Mesenchymal stem cell (in vitro differentiated cells and primary cell): ENCODE results near the gene C9orf40.

ENCODE experiments used
- DNase-seq: peaks from one replicate; pipeline ENCODE4 v3.0.0-alpha.2; 2013
- H2AFZ ChIP-seq: one replicate; pipeline ENCODE4 v1.6.1; 2013; ENCODE audit warnings: low read depth, mild to moderate bottlenecking, control low read depth, inconsistent platforms, low read length, moderate library complexity
- H2AK5ac ChIP-seq: 2 replicates; pipeline ENCODE4 v1.6.1; 2013; ENCODE audit warnings: low read length, moderate library complexity, mild to moderate bottlenecking, inconsistent platforms; ENCODE audit not compliant: severe bottlenecking
- H2BK120ac ChIP-seq: one replicate; pipeline ENCODE4 v1.6.1; 2013; ENCODE audit warnings: low read depth, mild to moderate bottlenecking, inconsistent platforms, low read length, moderate library complexity
- H2BK12ac ChIP-seq, 2 experiments: one replicate each; pipeline ENCODE4 v1.6.1; 2013; ENCODE audit warnings: inconsistent platforms in 2 of 2, low read length in 2 of 2, mild to moderate bottlenecking in 2 of 2, moderate library complexity in 2 of 2, control low read depth in 1 of 2
- H2BK15ac ChIP-seq: one replicate; pipeline ENCODE4 v1.6.1; 2013; ENCODE audit warnings: mild to moderate bottlenecking, low read depth, inconsistent platforms; ENCODE audit not compliant: poor library complexity, severe bottlenecking
- H2BK5ac ChIP-seq: 2 replicates; pipeline ENCODE4 v1.6.1; 2013; ENCODE audit warnings: low read depth, mild to moderate bottlenecking, low read length, control low read depth, inconsistent platforms; ENCODE audit not compliant: poor library complexity, severe bottlenecking
- H3K14ac ChIP-seq, 2 experiments: one replicate each; pipeline ENCODE4 v1.6.1; 2013; ENCODE audit warnings: inconsistent platforms in 2 of 2, low read length in 2 of 2, control low read depth in 1 of 2, mild to moderate bottlenecking in 1 of 2, moderate library complexity in 1 of 2
- H3K18ac ChIP-seq, 2 experiments: one replicate each; pipeline ENCODE4 v1.6.1; 2013; ENCODE audit warnings: inconsistent platforms in 2 of 2, low read length in 2 of 2, control low read depth in 1 of 2, low read depth in 1 of 2, mild to moderate bottlenecking in 1 of 2
- H3K23ac ChIP-seq, 2 experiments: one replicate each; pipeline ENCODE4 v1.6.1; 2013; ENCODE audit warnings: inconsistent platforms in 2 of 2, low read length in 2 of 2, mild to moderate bottlenecking in 2 of 2, moderate library complexity in 2 of 2, control low read depth in 1 of 2
- H3K27ac ChIP-seq: 2 replicates; pipeline ENCODE4 v1.5.1; 2013; ENCODE audit warnings: mild to moderate bottlenecking, moderate library complexity, low read length, control low read depth, inconsistent platforms; ENCODE audit not compliant: poor library complexity, severe bottlenecking
- H3K27me3 ChIP-seq, 2 experiments: 2 replicates each; pipeline versions ENCODE4 v1.6.1 to v1.7.0; 2013; ENCODE audit warnings: low read length in 2 of 2, mild to moderate bottlenecking in 2 of 2, moderate library complexity in 2 of 2, control low read depth in 1 of 2, inconsistent platforms in 1 of 2; ENCODE audit not compliant: control insufficient read depth in 1 of 2, insufficient read depth in 1 of 2
- H3K36me3 ChIP-seq, 2 experiments: 2 replicates each; pipeline versions ENCODE4 v1.6.1 to v1.7.0; 2013; ENCODE audit warnings: low read length in 2 of 2, control low read depth in 1 of 2, inconsistent platforms in 1 of 2, low read depth in 1 of 2, mild to moderate bottlenecking in 1 of 2; ENCODE audit not compliant: insufficient read depth in 2 of 2, control insufficient read depth in 1 of 2
- H3K4ac ChIP-seq, 2 experiments: one replicate each; pipeline ENCODE4 v1.6.1; 2013; ENCODE audit warnings: inconsistent platforms in 2 of 2, low read length in 2 of 2, mild to moderate bottlenecking in 2 of 2, moderate library complexity in 2 of 2, control low read depth in 1 of 2, low read depth in 1 of 2
- H3K4me1 ChIP-seq: 2 replicates; pipeline ENCODE4 v1.6.1; 2013; ENCODE audit warnings: low read depth, low read length, control low read depth; ENCODE audit not compliant: control insufficient read depth, insufficient read depth
- H3K4me2 ChIP-seq: 2 replicates; pipeline ENCODE4 v1.6.1; 2013; ENCODE audit warnings: low read length, mild to moderate bottlenecking, inconsistent platforms; ENCODE audit not compliant: poor library complexity, severe bottlenecking
- H3K4me3 ChIP-seq, 2 experiments: 2 replicates each; pipeline versions ENCODE4 v1.5.1 to v1.7.0; 2013; ENCODE audit warnings: low read length in 2 of 2, mild to moderate bottlenecking in 2 of 2, control low read depth in 1 of 2, low read depth in 1 of 2; ENCODE audit not compliant: insufficient read depth in 1 of 2
- H3K79me1 ChIP-seq: replicated peaks from 2 replicates; pipeline ENCODE4 v1.6.1; 2013; ENCODE audit warnings: mild to moderate bottlenecking, control low read depth, low read length, inconsistent platforms; ENCODE audit not compliant: poor library complexity, severe bottlenecking
- H3K9ac ChIP-seq: 2 replicates; pipeline ENCODE4 v1.7.0; 2013; ENCODE audit warnings: mild to moderate bottlenecking, low read length, moderate library complexity
- H3K9me3 ChIP-seq: 2 replicates; pipeline ENCODE4 v1.7.0; 2013; ENCODE audit warnings: mild to moderate bottlenecking, low read length; ENCODE audit not compliant: control insufficient read depth
- H4K8ac ChIP-seq: one replicate; pipeline ENCODE4 v1.6.1; 2013; ENCODE audit warnings: inconsistent platforms, mild to moderate bottlenecking, low read length, moderate library complexity
- H4K91ac ChIP-seq: one replicate; pipeline ENCODE4 v1.6.1; 2013; ENCODE audit warnings: mild to moderate bottlenecking, low read length, inconsistent platforms
- WGBS: methylation state at CpG from one replicate; pipeline ENCODE4 v1.1.7; 2013; ENCODE audit warnings: mixed read lengths; 5-methylcytosine and 5-hydroxymethylcytosine counted together

The C9orf40 gene

DNA sequence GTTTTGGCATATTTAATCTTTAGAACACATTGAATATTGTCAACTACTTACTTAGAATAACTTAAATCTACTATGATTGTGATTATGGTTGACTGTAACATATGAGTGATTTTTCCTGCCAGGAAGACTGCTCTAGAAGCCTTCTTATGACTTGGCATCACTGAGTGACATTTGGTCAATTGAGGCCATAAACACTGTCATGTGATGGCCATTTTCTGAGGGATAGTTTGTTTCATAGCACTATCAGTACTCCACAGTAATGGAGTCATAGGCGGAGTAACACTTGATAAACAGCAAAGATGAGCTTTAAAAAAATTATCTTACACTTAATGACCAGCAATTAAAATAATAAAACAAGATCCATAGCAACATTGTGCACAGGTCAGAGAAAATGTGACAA lies 31.0 kb downstream of the C9orf40 start:
- Histone ChIP-seq H2BK12ac (no peak overlapping the region), H2BK5ac (no peak overlapping the region), H2BK15ac (no peak overlapping the region), H4K91ac (no peak overlapping the region), H3K9ac (no peak overlapping the region), H3K27ac (no peak overlapping the region), H2AFZ (no peak overlapping the region), H3K23ac (no peak overlapping the region), H4K8ac (no peak overlapping the region), H2AK5ac (no peak overlapping the region), H3K4me3 (no peak overlapping the region), H3K14ac (no peak overlapping the region), H3K79me1 (no peaks in the 10 kb centered on the region), H3K27me3 (no peaks in the 10 kb centered on the region), H3K4me2 (no peak overlapping the region), H3K9me3 (no peaks in the 10 kb centered on the region), H3K4me1 (no peaks in the 10 kb centered on the region), H3K18ac (no peak overlapping the region), H3K36me3 (no peaks in the 10 kb centered on the region), H3K4ac (no peak overlapping the region), H2BK120ac (no peak overlapping the region)
- whole genome bisulfite sequencing, result no CpG with 5 or more reads among the region's 1 CpG
- DNase-seq, result no peak

DNA sequence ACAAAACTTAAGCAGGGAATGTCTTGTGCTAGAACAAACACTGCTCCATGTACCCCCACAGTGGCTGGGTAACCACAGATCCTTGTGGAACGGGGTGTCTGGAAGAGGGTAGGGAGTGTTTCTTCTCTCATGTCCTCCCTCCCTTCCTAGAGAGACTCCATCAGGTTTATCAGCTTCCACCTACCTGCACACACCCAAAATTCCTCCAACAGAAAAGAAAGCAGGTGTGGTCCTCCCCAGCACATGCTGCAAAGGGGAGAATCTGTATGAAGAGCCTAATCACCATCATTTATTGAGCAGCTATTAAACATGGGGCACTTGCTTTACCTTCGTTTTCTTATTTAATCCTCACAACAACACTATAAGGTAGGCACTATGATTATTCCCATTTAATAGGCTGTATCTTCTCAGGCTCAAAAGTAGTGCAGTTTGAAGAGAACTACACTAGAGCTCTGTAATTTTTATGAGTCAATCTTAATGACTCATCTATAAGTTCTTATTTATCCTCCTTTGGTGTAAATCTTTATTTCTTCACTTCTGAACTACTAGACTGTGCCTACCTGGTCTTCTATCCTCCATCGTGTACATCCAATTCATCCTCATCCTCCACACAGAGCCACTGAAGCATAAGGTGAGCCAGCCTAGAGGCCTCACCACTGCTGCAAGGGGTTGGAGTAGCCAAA lies 31.6 kb downstream of the C9orf40 start:
- H4K91ac ChIP-seq, result no peak overlapping the region
- DNase-seq, result no peak
- H3K14ac ChIP-seq, result no peak overlapping the region
- 93% methylated on average over 1 of the region's 3 CpGs for WGBS
- H2BK5ac ChIP-seq, result no peak overlapping the region
- H3K18ac ChIP-seq, result no peak overlapping the region
- no peaks in the 10 kb centered on the region for H3K27me3 ChIP-seq
- no peak overlapping the region for H3K4ac ChIP-seq
- H4K8ac ChIP-seq, result no peak overlapping the region
- H2BK120ac ChIP-seq, result no peak overlapping the region
- H3K79me1 ChIP-seq, result no peaks in the 10 kb centered on the region
- no peak overlapping the region for H2AFZ ChIP-seq
- no peak overlapping the region for H3K27ac ChIP-seq
- no peak overlapping the region for H3K4me2 ChIP-seq
- H3K23ac ChIP-seq, result no peak overlapping the region
- no peaks in the 10 kb centered on the region for H3K9me3 ChIP-seq
- H3K36me3 ChIP-seq, result no peaks in the 10 kb centered on the region
- H3K9ac ChIP-seq, result no peak overlapping the region
- H2BK12ac ChIP-seq, result no peak overlapping the region
- no peaks in the 10 kb centered on the region for H3K4me1 ChIP-seq
- no peak overlapping the region for H3K4me3 ChIP-seq
- H2BK15ac ChIP-seq, result no peak overlapping the region
- H2AK5ac ChIP-seq, result no peak overlapping the region

DNA sequence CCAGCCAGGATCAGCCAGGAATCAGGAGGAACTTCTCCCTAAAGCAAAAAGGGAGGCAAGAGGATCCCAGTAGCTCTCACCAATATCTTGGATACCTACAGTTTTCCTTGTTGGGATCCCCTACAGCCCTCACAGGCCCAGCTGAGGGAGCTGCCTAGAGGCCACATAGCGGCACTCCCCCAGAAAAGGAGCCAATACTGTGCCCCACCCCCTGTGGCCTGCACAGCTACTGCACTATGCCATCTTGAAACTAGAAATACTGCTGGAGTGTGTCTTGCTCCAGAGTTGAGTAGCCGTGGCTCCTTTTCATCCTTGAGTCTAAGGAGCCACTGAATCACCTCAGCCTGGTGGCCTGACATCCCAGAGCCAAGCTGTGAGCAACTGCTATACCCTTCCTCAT lies 42.7 kb downstream of the C9orf40 start:
- Histone ChIP-seq H2BK15ac (no peak overlapping the region), H4K91ac (no peak overlapping the region), H2BK5ac (no peak overlapping the region), H2BK12ac (no peak overlapping the region), H3K4ac (no peak overlapping the region), H3K4me3 (no peak overlapping the region), H3K14ac (no peak overlapping the region), H3K79me1 (no peaks in the 10 kb centered on the region), H2AFZ (no peak overlapping the region), H3K27ac (no peak overlapping the region), H4K8ac (no peak overlapping the region), H3K27me3 (peaks cover 0 to 12% of the 10 kb centered on the region in 2 experiments), H2AK5ac (no peak overlapping the region), H3K4me1 (no peaks in the 10 kb centered on the region), H3K9ac (no peak overlapping the region), H3K18ac (no peak overlapping the region), H3K36me3 (no peaks in the 10 kb centered on the region), H3K4me2 (no peak overlapping the region), H3K23ac (no peak overlapping the region), H3K9me3 (no peaks in the 10 kb centered on the region), H2BK120ac (no peak overlapping the region)
- no peak for DNase-seq
- WGBS, result 74% methylated on average over 2 of the region's 2 CpGs

DNA sequence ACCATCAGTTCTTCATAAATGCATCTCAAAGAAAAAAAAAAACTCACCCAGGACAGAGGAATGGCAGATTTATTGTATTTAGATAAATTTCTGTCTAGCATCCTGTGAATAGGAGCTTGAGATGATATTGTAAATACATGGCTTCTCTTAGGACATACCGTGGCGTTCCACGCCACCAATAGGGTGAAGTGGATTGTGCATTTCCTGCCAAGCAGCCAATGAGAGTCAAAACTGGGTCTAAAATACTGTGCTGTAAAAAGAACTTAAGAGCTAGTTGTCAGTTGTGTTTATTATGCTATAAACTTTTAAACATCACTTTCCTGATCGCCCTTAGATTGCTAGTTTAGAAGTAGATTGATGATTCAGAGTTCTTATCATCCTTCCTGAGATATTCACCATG lies 44.0 kb downstream of the C9orf40 start:
- Histone ChIP-seq H2AK5ac (no peak overlapping the region), H3K9me3 (no peaks in the 10 kb centered on the region), H2BK120ac (no peak overlapping the region), H3K9ac (no peak overlapping the region), H3K23ac (no peak overlapping the region), H2BK12ac (no peak overlapping the region), H2BK15ac (no peak overlapping the region), H3K27me3 (peaks cover 0 to 12% of the 10 kb centered on the region in 2 experiments), H3K27ac (no peak overlapping the region), H3K4me3 (no peak overlapping the region), H3K18ac (no peak overlapping the region), H4K91ac (no peak overlapping the region), H2AFZ (no peak overlapping the region), H3K4me1 (no peaks in the 10 kb centered on the region), H2BK5ac (no peak overlapping the region), H3K79me1 (no peaks in the 10 kb centered on the region), H3K4ac (no peak overlapping the region), H4K8ac (no peak overlapping the region), H3K14ac (no peak overlapping the region), H3K36me3 (no peaks in the 10 kb centered on the region), H3K4me2 (no peak overlapping the region)
- 78% methylated on average over 4 of the region's 4 CpGs for WGBS
- DNase-seq, result no peak
